Type B pancreatic cell (in vitro differentiated cells): Measurements from ENCODE around the gene ATXN3L. TPM values are rescaled to one million over a fixed set of nuclear protein-coding genes. Genes with fewer than 3 reads are reported as not detected.

Experiments
- DNase-seq: peaks from one replicate; pipeline ENCODE4 v3.0.0; 2021; ENCODE audit warnings: mixed read lengths; ENCODE audit not compliant: unreplicated experiment; ENCODE audit errors: extremely low spot score
- H3K27ac Mint-ChIP-seq: 2 replicates; pipeline ENCODE4 v1.8.0; 2021; ENCODE audit warnings: mild to moderate bottlenecking, mixed read lengths
- H3K27me3 Mint-ChIP-seq: 2 replicates; pipeline ENCODE4 v1.8.0; 2021; ENCODE audit warnings: mixed read lengths
- H3K36me3 Mint-ChIP-seq: 2 replicates; pipeline ENCODE4 v1.8.0; 2021; ENCODE audit warnings: mixed read lengths
- H3K4me1 Mint-ChIP-seq: one replicate; pipeline ENCODE4 v1.8.0; 2021; ENCODE audit warnings: mixed read lengths; ENCODE audit not compliant: unreplicated experiment
- H3K4me3 Mint-ChIP-seq: 2 replicates; pipeline ENCODE4 v1.8.0; 2021; ENCODE audit warnings: mild to moderate bottlenecking, mixed read lengths
- H3K9me3 Mint-ChIP-seq: 2 replicates; pipeline ENCODE4 v1.8.0; 2021; ENCODE audit warnings: mixed read lengths
- total RNA-seq: library from RNA; stranded (reverse); gene quantifications from 2 replicates; pipeline ENCODE4 v1.2.1, GENCODE V29; 2021; ENCODE audit warnings: low replicate concordance
- TF ChIP-seq, protein P1 (sequence below): fragments of 200-600 bp; sonication (generic); conservative IDR thresholded peaks from 2 replicates; pipeline ENCODE4 v1.5.0; 2021; ENCODE audit warnings: antibody characterized with exemption, mild to moderate bottlenecking

ATXN3L gene
- total RNA-seq, 1 donor from 2014 or later = not detected

DNA sequence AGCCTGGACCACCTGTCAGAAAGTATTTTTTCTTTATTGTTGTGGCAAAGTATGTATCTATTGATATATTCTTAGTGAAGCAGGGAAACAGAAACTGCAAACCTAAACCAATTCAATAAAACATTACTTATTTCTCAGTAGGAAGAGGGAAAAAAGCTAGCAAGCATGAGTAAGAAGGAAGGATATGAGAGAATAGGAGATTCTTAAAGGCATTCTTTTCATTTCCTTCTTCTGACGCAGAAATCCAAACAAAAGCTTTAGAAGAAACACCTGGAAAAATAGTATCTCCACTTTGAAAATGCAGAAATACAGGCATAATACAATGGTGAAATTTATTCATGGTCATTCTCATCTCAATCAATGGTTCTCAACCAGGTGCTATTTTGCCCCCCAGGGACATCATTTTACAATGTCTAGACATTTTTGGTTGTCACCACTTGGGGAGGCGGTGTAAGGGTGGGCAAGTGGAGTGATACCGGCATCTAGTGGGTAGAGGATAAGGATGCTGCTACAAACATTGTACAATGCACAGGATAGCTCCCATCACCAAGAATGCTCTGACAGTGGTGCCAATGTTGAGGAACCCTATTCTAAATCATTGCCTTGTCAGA lies 21.7 kb upstream of the ATXN3L start:
- Mint-ChIP-seq H3K4me3 (no peak overlapping the region), H3K4me1 (no peaks in the 10 kb centered on the region), H3K27ac (no peak overlapping the region), H3K36me3 (no peaks in the 10 kb centered on the region), H3K27me3 (no peaks in the 10 kb centered on the region), H3K9me3 (peaks cover 5% of the 10 kb centered on the region)
- DNase-seq = no peak
- TF ChIP-seq, protein P1, sequence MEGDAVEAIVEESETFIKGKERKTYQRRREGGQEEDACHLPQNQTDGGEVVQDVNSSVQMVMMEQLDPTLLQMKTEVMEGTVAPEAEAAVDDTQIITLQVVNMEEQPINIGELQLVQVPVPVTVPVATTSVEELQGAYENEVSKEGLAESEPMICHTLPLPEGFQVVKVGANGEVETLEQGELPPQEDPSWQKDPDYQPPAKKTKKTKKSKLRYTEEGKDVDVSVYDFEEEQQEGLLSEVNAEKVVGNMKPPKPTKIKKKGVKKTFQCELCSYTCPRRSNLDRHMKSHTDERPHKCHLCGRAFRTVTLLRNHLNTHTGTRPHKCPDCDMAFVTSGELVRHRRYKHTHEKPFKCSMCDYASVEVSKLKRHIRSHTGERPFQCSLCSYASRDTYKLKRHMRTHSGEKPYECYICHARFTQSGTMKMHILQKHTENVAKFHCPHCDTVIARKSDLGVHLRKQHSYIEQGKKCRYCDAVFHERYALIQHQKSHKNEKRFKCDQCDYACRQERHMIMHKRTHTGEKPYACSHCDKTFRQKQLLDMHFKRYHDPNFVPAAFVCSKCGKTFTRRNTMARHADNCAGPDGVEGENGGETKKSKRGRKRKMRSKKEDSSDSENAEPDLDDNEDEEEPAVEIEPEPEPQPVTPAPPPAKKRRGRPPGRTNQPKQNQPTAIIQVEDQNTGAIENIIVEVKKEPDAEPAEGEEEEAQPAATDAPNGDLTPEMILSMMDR = no peak

DNA sequence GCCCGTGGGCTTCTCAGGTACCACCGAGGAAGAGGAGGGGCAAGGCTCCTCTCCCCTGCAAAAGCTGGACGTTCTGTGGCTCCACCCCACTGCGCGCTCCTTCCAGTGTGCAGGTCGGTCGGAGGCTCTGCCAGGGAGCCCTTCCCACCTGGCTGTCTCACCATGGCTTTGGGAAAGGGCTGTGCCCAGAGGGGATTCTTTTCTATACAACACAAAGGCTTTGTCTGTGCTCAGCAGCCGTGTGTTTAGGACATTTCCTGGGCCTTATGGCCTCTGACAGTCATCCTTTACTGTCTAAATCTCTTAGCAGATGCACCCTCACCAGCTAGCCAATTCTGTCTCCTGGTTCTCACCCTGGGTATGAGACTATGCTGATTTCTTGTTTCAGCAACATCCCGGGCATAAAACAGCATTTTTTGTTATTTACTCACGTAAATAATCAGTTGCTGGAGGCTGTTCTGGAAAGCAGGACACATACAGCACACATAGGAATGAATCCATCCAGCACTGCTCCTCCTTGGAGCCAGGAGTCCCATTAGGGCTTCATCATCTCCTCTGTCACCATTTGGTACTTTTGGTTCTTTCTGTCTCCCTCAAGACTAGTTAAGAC lies 20.4 kb upstream of the ATXN3L start:
- H3K9me3 Mint-ChIP-seq = peaks cover 5% of the 10 kb centered on the region
- no peak overlapping the region for H3K27ac Mint-ChIP-seq
- no peaks in the 10 kb centered on the region for H3K36me3 Mint-ChIP-seq
- H3K27me3 Mint-ChIP-seq = no peaks in the 10 kb centered on the region
- no peak for DNase-seq
- no peaks in the 10 kb centered on the region for H3K4me1 Mint-ChIP-seq
- no peak overlapping the region for H3K4me3 Mint-ChIP-seq
- TF ChIP-seq, protein P1 = no peak

DNA sequence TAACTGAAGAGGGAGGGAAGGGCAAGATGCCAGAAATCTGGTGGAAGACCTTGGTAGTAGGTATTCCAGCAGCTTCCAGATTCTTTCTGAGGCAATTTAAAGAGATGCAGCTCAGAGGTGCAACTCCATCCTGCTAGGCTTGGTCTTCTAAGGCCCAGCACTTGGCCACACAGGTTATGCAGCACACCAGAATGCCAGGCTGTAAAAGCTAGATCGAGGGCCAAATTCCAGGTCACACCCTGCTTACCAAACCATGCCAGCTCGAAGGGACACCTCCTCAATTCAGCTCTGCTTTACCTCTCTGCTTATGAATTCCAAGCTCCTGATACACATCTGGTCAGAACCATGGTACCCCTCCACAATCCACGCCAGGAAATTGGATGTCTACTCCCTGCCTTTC lies 19.8 kb upstream of the ATXN3L start:
- H3K4me3 Mint-ChIP-seq = no peak overlapping the region
- DNase-seq = no peak
- peaks cover 5% of the 10 kb centered on the region for H3K9me3 Mint-ChIP-seq
- no peaks in the 10 kb centered on the region for H3K36me3 Mint-ChIP-seq
- TF ChIP-seq, protein P1 = no peak
- no peaks in the 10 kb centered on the region for H3K27me3 Mint-ChIP-seq
- H3K27ac Mint-ChIP-seq = no peak overlapping the region
- no peaks in the 10 kb centered on the region for H3K4me1 Mint-ChIP-seq

DNA sequence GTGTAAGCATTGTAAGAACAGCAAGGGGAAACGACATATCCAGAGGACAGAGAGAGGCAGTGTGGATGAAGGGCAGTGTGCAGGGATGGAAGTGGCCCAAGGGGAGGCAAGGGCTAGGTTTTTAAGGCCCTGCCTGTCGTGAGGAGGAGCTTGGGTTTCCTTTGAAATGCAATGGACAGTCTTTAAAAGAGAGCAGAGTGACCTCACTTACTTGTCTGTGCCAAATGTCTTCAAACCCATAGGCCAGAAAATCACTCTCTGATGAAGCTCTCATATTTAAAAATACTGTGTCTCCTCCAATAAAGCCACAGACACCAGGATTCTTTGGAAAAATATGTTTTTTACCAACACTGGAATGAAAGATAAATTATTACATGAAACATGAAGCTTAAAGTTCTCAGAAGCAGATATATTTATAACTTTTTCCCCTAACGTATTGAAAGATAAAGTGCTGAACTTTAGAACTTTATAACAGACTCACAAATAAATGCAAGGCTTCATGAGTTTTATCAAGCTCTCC lies 19.2 kb upstream of the ATXN3L start:
- TF ChIP-seq, protein P1 = no peak
- no peaks in the 10 kb centered on the region for H3K4me1 Mint-ChIP-seq
- H3K27ac Mint-ChIP-seq = no peak overlapping the region
- DNase-seq = no peak
- H3K4me3 Mint-ChIP-seq = no peak overlapping the region
- no peaks in the 10 kb centered on the region for H3K27me3 Mint-ChIP-seq
- peaks cover 5% of the 10 kb centered on the region for H3K9me3 Mint-ChIP-seq
- H3K36me3 Mint-ChIP-seq = no peaks in the 10 kb centered on the region

DNA sequence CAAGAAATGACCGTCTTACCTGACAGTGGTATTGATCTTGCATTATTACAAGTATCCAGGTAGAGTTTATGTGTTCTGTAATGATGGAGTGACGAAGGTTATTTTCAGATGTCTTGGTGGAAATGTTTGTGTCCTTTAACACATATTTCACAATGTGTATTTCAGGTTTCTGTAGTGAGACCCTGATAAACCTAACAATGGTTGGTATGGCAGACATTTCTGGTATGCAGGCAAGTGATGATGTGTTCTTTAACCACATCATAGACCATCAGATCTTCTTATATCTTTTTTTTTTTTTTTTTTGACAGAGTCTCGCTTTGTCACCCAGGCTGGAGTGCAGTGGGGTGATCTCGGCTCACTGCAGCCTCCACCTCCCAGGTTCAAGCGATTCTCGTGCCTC lies 14.6 kb upstream of the ATXN3L start:
- Mint-ChIP-seq H3K27ac (no peak overlapping the region), H3K9me3 (peaks cover 5% of the 10 kb centered on the region), H3K27me3 (no peaks in the 10 kb centered on the region), H3K4me1 (no peaks in the 10 kb centered on the region), H3K4me3 (no peak overlapping the region), H3K36me3 (no peaks in the 10 kb centered on the region)
- DNase-seq = no peak
- TF ChIP-seq, protein P1 = no peak
